Natural killer cell (primary cell): ENCODE results near the gene ABCC4. TPM values are rescaled to one million over a fixed set of nuclear protein-coding genes. Genes with fewer than 3 reads are reported as not detected.

Source experiments
- ATAC-seq, 3 donors: fragments of 150-1000 bp in 2 of 3; fragments of 200-7000 bp in 1 of 3; cut with Tn5 transposase; 1 replicate in 1 of 3; 2 replicates in 2 of 3; pipeline ENCODE4 v1.10.0; 2021; ENCODE audit warnings: mild to moderate bottlenecking in 2 of 3, moderate library complexity in 2 of 3
- DNase-seq, 2 donors: peaks; one replicate each; pipeline versions ENCODE4 v3.0.0 to v3.0.0-alpha.2; 2013 to 2021; ENCODE audit warnings: mixed read lengths in 1 of 2
- H3K27ac ChIP-seq: one replicate; pipeline ENCODE4 v1.5.1; 2013; ENCODE audit warnings: mild to moderate bottlenecking, low read length
- H3K27me3 ChIP-seq: one replicate; pipeline ENCODE4 v1.6.1; 2013; ENCODE audit warnings: low read length; ENCODE audit not compliant: control insufficient read depth, insufficient read depth
- H3K36me3 ChIP-seq: one replicate; pipeline ENCODE4 v1.6.1; 2013; ENCODE audit warnings: low read length; ENCODE audit not compliant: control insufficient read depth, insufficient read depth
- H3K4me1 ChIP-seq: one replicate; pipeline ENCODE4 v1.6.1; 2013; ENCODE audit warnings: low read length; ENCODE audit not compliant: control insufficient read depth, insufficient read depth
- H3K4me3 ChIP-seq: one replicate; pipeline ENCODE4 v1.5.1; 2013; ENCODE audit warnings: low read length
- H3K9me3 ChIP-seq: one replicate; pipeline ENCODE4 v1.6.1; 2013; ENCODE audit warnings: low read length; ENCODE audit not compliant: control insufficient read depth, insufficient read depth
- H3K27ac Mint-ChIP-seq, 2 donors: one replicate each; pipeline ENCODE4 v1.8.0; 2022; ENCODE audit warnings: mild to moderate bottlenecking in 2 of 2, mixed read lengths in 2 of 2, moderate library complexity in 1 of 2
- H3K27me3 Mint-ChIP-seq, 2 donors: one replicate each; pipeline ENCODE4 v1.8.0; 2022; ENCODE audit warnings: low read depth in 2 of 2, mixed read lengths in 2 of 2
- H3K36me3 Mint-ChIP-seq: one replicate; pipeline ENCODE4 v1.8.0; 2022; ENCODE audit warnings: mixed read lengths
- H3K4me1 Mint-ChIP-seq, 2 donors: one replicate each; pipeline ENCODE4 v1.8.0; 2022; ENCODE audit warnings: mixed read lengths in 2 of 2
- H3K4me3 Mint-ChIP-seq: one replicate; pipeline ENCODE4 v1.8.0; 2022; ENCODE audit warnings: mild to moderate bottlenecking, moderate library complexity, mixed read lengths
- H3K9me3 Mint-ChIP-seq, 2 donors: one replicate each; pipeline ENCODE4 v1.8.0; 2022; ENCODE audit warnings: mixed read lengths in 2 of 2
- CTCF ChIP-seq: fragments of 200-600 bp; IDR thresholded peaks from one replicate; pipeline ENCODE4 v1.8.0; 2022; ENCODE audit warnings: antibody characterized with exemption
- WGBS: methylation state at CpG from one replicate; pipeline ENCODE4 v1.1.7; 2013; ENCODE audit warnings: missing lambda C conversion rate; ENCODE audit not compliant: insufficient coverage; 5-methylcytosine and 5-hydroxymethylcytosine counted together
- intact Hi-C: fragments of 100-400 bp; cut with micrococcal nuclease; formaldehyde crosslinking; loops from one replicate; pipeline ENCODE4 v1.14.2; 2022
- total RNA-seq, 4 donors: library from RNA; stranded (reverse); fragments of 120-200 nt in 1 of 4; gene quantifications; one replicate each; pipeline versions ENCODE4 v1.2.3 to v1.2.4, GENCODE V29; 2013 to 2022

Gene ABCC4
- total RNA-seq, 3 donors from 2014 or later (not counting 1 experiment from before 2014, with no cell fraction given): 4.8 to 10.3 (median 6.5) TPM

- no peak for ATAC-seq
- H3K4me1 Mint-ChIP-seq: no peaks in the 10 kb centered on the region
- no peak for TF ChIP-seq CTCF
- Histone ChIP-seq H3K9me3 (no peaks in the 10 kb centered on the region), H3K36me3 (peaks cover 4% of the 10 kb centered on the region), H3K4me3 (no peak overlapping the region), H3K27me3 (no peaks in the 10 kb centered on the region), H3K27ac (no peak overlapping the region), H3K4me1 (no peaks in the 10 kb centered on the region)
- no peak overlapping the region for H3K27ac Mint-ChIP-seq
- H3K4me3 Mint-ChIP-seq: no peak overlapping the region
- no peaks in the 10 kb centered on the region for H3K27me3 Mint-ChIP-seq
- DNase-seq: no peak
- no peaks in the 10 kb centered on the region for H3K36me3 Mint-ChIP-seq
- no peaks in the 10 kb centered on the region for H3K9me3 Mint-ChIP-seq
- 95% methylated on average over 5 of the region's 6 CpGs for WGBS
- intact Hi-C loops: no loop called here
Observed at GRCh38 chr13:95159458-95159857, 141.8 kb downstream of the ABCC4 start.

- no peak overlapping the region for H3K4me3 ChIP-seq
- Mint-ChIP-seq H3K27ac (no peak overlapping the region), H3K36me3 (no peaks in the 10 kb centered on the region), H3K4me3 (no peak overlapping the region), H3K4me1 (no peaks in the 10 kb centered on the region), H3K9me3 (no peaks in the 10 kb centered on the region), H3K27me3 (no peaks in the 10 kb centered on the region)
- WGBS: 98% methylated on average over 3 of the region's 3 CpGs
- H3K4me1 ChIP-seq: no peaks in the 10 kb centered on the region
- intact Hi-C loops: no loop called here
- no peak for DNase-seq
- no peak overlapping the region for H3K27ac ChIP-seq
- H3K36me3 ChIP-seq: no peaks in the 10 kb centered on the region
- H3K27me3 ChIP-seq: no peaks in the 10 kb centered on the region
- H3K9me3 ChIP-seq: no peaks in the 10 kb centered on the region
- TF ChIP-seq CTCF: no peak
- ATAC-seq: no peak
Observed at GRCh38 chr13:95156208-95156607, 145.0 kb downstream of the ABCC4 start.

GRCh38 chr13:95155504-95155903 lies 145.7 kb downstream of the ABCC4 start:
- no peaks in the 10 kb centered on the region for H3K27me3 ChIP-seq
- no peak for DNase-seq
- TF ChIP-seq CTCF: no peak
- H3K9me3 ChIP-seq: no peaks in the 10 kb centered on the region
- intact Hi-C loops: no loop called here
- ATAC-seq: no peak
- H3K36me3 ChIP-seq: no peaks in the 10 kb centered on the region
- H3K4me1 ChIP-seq: no peaks in the 10 kb centered on the region
- H3K27ac ChIP-seq: no peak overlapping the region
- H3K4me1 Mint-ChIP-seq: no peaks in the 10 kb centered on the region
- whole genome bisulfite sequencing: 83% methylated on average over 3 of the region's 3 CpGs
- no peak overlapping the region for H3K27ac Mint-ChIP-seq
- H3K36me3 Mint-ChIP-seq: no peaks in the 10 kb centered on the region
- no peaks in the 10 kb centered on the region for H3K27me3 Mint-ChIP-seq
- H3K4me3 Mint-ChIP-seq: no peak overlapping the region
- no peak overlapping the region for H3K4me3 ChIP-seq
- H3K9me3 Mint-ChIP-seq: no peaks in the 10 kb centered on the region

GRCh38 chr13:95155093-95155492 lies 146.2 kb downstream of the ABCC4 start:
- Histone ChIP-seq H3K36me3 (no peaks in the 10 kb centered on the region), H3K27me3 (no peaks in the 10 kb centered on the region), H3K9me3 (no peaks in the 10 kb centered on the region), H3K27ac (no peak overlapping the region), H3K4me1 (no peaks in the 10 kb centered on the region), H3K4me3 (no peak overlapping the region)
- DNase-seq: no peak
- no peak overlapping the region for H3K27ac Mint-ChIP-seq
- H3K4me1 Mint-ChIP-seq: no peaks in the 10 kb centered on the region
- no peaks in the 10 kb centered on the region for H3K36me3 Mint-ChIP-seq
- H3K27me3 Mint-ChIP-seq: no peaks in the 10 kb centered on the region
- WGBS: 91% methylated on average over 3 of the region's 4 CpGs
- TF ChIP-seq CTCF: no peak
- ATAC-seq: no peak
- no peak overlapping the region for H3K4me3 Mint-ChIP-seq
- no peaks in the 10 kb centered on the region for H3K9me3 Mint-ChIP-seq
- intact Hi-C loops: no loop called here
